WTC11 (cell line): ENCODE measurements around the gene TXN.

Experiments used
- CTCF ChIP-seq: fragments of 200-600 bp; IDR thresholded peaks from 2 replicates; pipeline ENCODE4 v1.8.0; 2022; ENCODE audit warnings: antibody characterized with exemption
- GABPB1 ChIP-seq: sonication (generic); formaldehyde crosslinking; IDR thresholded peaks from 2 replicates; pipeline ENCODE4 v1.8.1; 2023; ENCODE audit warnings: mild to moderate bottlenecking, missing genetic modification reagents
- HMGXB4 ChIP-seq: sonication (generic); formaldehyde crosslinking; IDR thresholded peaks from 2 replicates; pipeline ENCODE4 v1.8.1; 2023; ENCODE audit warnings: mild to moderate bottlenecking, moderate library complexity, missing genetic modification reagents
- PREB ChIP-seq: sonication (generic); formaldehyde crosslinking; IDR thresholded peaks from 2 replicates; pipeline ENCODE4 v1.8.1; 2022; ENCODE audit warnings: mild to moderate bottlenecking, missing genetic modification reagents, moderate library complexity, borderline replicate concordance

- no peak for TF ChIP-seq CTCF
- TF ChIP-seq PREB: no peak
- TF ChIP-seq HMGXB4 (CRISPR knock-in tag): no peak
- TF ChIP-seq GABPB1 (CRISPR knock-in tag): no peak
These were observed 26.4 kb upstream of the TXN start for GRCh38 chr9:110282739-110283081.
